Omental fat pad (tissue), 4 donors: Measurements from ENCODE around the gene NSUN5. TPM values are rescaled to one million over a fixed set of nuclear protein-coding genes. Genes with fewer than 3 reads are reported as not detected.
"Not testable (repeated sequence)": the region's sequence is repeated elsewhere in the genome, so short reads cannot be mapped to it uniquely, and the experiment has no call there.

Experiments used
- ATAC-seq: fragments of 150-250 bp; one replicate; pipeline ENCODE4 v1.9.1; 2016; ENCODE audit warnings: mild to moderate bottlenecking, moderate library complexity; ENCODE audit not compliant: low FRiP score
- DNase-seq: peaks from one replicate; pipeline ENCODE4 v3.0.0-alpha.2; 2019; ENCODE audit warnings: low spot score
- total RNA-seq, 4 donors: library from RNA; depleted of rRNA; stranded (reverse); fragments of >200 nt; gene quantifications; one replicate each; pipeline ENCODE4 v1.1.0, GENCODE V29; 2016
- TF ChIP-seq, protein P1 (sequence below), 3 donors: fragments of 450-650 bp; IDR thresholded peaks; one replicate each; pipeline ENCODE4 v1.5.1; 2016 to 2017; ENCODE audit warnings: antibody characterized with exemption in 3 of 3, mild to moderate bottlenecking in 3 of 3, moderate library complexity in 2 of 3

NSUN5 gene
- total RNA-seq, 4 donors from 2014 or later: 14.1 to 19.0 (median 16.5) TPM

DNA sequence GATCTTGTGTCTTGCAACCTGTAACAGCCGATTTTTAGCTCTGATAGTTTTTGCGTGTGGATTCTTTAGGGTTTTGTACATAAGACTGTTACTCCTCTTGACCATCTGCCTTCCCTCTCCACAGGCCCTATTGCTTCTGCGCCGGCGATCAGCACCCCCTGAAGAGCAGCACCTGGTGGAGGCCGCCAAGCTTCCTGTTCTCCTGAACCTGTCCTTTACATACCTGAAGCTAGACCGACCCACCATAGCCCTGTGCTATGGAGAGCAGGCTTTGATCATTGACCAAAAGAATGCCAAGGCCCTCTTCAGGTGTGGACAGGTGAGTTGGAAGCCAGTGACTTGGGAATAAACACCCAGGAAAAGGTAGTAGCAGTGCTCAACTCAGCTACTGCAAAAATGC, 31.9 kb upstream of the NSUN5 start:
- no peak for ATAC-seq
- TF ChIP-seq, protein P1, sequence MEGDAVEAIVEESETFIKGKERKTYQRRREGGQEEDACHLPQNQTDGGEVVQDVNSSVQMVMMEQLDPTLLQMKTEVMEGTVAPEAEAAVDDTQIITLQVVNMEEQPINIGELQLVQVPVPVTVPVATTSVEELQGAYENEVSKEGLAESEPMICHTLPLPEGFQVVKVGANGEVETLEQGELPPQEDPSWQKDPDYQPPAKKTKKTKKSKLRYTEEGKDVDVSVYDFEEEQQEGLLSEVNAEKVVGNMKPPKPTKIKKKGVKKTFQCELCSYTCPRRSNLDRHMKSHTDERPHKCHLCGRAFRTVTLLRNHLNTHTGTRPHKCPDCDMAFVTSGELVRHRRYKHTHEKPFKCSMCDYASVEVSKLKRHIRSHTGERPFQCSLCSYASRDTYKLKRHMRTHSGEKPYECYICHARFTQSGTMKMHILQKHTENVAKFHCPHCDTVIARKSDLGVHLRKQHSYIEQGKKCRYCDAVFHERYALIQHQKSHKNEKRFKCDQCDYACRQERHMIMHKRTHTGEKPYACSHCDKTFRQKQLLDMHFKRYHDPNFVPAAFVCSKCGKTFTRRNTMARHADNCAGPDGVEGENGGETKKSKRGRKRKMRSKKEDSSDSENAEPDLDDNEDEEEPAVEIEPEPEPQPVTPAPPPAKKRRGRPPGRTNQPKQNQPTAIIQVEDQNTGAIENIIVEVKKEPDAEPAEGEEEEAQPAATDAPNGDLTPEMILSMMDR (IDR thresholded peaks at IDR 0.05): no peak

DNA sequence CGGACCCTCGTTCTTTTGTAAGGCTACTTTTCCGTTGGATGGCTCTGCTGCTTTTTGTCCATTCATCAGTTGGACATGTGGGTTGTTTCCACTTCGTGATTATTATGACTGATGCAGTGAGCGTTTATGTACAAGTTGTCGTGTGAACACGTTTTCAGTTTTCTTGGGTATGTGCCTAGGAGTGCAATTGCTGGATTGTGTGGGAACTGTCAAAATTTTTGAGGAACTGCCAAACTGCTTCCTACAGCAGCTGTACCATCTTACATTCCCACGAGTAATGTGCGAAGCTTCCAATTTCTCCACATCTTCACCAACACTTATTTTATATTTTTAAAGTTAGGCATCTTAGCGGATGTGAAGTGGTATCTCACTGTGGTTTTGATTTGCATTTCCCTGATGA, 29.7 kb upstream of the NSUN5 start:
- TF ChIP-seq, protein P1 (IDR thresholded peaks at IDR 0.05): no peak
- ATAC-seq (no peak), DNase-seq (no peak)

More for the DNA sequence above, 31.9 kb upstream of the NSUN5 start:
- DNase-seq: no peak

DNA sequence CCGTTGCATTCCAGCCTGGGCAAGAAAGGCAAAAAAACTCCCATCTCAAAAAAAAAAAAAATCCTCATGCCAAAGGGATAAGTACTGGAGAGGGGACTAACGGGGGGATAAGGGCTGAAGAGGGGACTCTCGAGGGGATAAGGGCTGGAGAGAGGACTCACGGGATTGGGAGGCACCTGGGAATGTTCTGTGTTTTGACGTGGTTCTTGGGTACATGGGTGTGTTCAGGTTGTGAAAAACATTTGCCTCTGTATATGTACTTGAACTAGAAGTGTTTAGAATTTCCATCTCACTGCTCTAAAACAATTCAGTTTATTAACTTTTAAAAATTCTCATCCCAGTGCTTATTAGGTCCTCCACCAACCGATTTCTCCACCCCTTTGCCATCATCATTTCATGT, 23.8 kb upstream of the NSUN5 start:
- no peak for ATAC-seq
- DNase-seq: no peak
- TF ChIP-seq, protein P1 (IDR thresholded peaks at IDR 0.05): no peak

DNA sequence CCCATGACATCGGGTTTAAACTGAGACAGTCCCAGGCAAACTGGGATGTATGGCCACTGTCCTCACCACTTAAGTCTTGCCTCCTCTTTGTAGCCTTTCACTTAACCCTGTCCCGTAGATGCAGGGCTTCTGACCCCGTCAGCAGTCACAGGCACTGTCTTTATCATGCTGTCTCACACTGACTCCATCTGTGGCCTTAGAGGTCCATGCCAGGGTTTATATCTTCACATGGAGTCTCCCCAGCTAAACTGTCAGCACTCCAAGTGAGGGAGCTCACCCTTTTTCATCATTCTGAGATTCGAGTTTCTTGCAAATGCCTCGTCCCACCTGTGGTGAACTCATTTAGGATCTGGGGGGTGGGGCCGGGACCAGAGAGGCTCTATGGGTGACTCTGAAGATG, 22.1 kb upstream of the NSUN5 start:
- DNase-seq (no peak), ATAC-seq (no peak)
- TF ChIP-seq, protein P1 (IDR thresholded peaks at IDR 0.05): no peak

DNA sequence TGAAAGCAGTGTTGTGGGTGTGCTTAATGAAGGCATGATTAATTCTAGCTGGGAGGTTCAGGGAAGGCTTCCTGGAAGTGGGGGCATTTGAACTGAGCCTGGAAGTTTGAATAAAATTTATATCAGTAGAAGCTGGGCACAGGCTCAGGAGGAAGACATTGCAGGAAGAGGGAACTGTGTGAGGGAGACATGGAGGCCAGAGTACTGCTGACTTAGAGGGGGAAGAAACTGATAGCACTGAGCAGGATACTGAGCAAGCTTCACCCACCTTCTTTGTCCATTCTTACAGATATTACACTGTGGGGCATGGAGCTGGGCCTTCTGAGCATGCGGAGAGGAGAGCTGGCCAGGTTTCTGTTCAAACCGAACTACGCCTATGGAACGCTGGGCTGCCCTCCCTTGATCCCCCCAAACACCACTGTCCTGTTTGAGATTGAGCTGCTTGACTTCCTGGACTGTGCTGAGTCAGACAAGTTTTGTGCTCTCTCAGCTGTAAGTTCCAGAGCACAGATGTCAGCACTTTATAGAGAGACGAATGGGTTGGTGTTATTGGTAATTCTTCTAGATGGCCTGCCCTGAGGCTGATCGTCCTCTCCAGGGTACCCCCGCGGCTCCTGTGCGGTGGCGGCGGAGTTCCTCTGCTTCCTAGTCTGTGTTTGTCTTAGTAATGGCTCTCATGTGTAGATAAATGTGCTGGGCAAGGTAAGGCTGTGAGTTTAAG, 21.4 kb upstream of the NSUN5 start:
- DNase-seq (no peak), ATAC-seq (no peak)
- TF ChIP-seq, protein P1 (IDR thresholded peaks at IDR 0.05): no peak

DNA sequence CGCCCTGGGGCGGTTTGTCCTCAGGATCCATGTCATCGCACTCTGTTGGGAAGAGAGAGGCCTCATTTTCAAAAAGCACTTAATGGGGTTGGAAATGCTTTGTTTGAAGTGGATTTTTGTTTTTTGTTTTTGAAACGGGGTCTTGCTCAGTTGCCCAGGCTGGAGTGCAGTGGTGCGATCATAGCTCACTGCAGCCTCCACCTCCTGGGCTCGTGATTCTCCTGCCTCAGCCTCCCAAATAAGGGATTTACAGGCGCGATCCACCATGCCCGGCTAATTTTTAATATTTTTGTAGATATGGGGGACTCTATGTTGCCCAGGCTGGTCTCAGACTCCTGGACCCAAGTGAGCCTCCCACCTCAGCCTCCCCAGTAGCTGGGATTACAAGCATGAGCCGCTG, 20.1 kb upstream of the NSUN5 start:
- no peak for ATAC-seq

DNA sequence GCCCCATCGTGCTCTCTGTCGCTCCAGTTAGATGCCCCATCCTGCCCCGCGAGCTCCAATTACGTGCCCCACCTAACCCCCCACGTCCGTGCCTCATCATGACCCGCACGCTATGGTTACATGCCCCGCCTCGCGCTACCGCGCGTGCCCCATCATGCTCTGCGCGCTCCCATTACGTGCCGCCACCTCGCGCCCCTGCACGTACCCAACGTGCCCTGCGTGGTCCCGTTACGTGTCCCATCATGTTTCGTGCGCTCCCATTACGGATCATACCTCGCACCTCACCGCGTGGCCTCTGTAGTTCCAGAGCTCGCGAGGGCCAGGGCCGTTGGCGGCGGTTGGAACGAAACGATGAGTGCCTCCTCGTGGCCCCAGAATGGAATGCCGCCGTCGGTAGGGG, 19.3 kb upstream of the NSUN5 start, which contains the start of the genes FKBP6 and TRIM50:
TSS of gene FKBP6 (plus strand) at position 240 of the 400 bp plus-strand sequence. CDS start 268 bp downstream, outside the sequence.
TSS of gene TRIM50 (minus strand) at position 161 of the 400 bp plus-strand sequence. CDS start 3,295 bp downstream, outside the sequence.
- ATAC-seq, DNase-seq: not testable (repeated sequence)

More for the DNA sequence above, 20.1 kb upstream of the NSUN5 start:
- no peak for DNase-seq
- TF ChIP-seq, protein P1 (IDR thresholded peaks at IDR 0.05): no peak

DNA sequence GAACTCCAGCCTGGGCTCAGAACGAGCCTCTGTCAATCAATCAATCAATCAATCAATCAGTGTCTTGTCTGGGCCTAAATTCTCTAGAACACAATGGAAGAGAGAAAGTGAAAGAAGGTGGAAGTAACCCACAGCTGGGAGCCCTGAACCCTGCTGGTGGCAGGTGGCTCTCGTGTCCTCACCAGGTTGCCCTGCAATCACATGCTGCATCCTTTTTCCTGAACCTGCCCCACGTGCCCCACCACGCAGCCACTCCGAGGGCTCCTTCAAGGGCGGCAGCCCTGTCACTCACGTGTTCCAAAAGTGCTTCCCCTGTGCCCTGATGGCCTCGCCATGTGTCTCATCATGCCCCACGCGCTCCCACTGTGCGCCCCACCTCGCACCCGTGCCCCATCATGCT, 18.8 kb upstream of the NSUN5 start:
- ATAC-seq, DNase-seq: not testable (repeated sequence)

DNA sequence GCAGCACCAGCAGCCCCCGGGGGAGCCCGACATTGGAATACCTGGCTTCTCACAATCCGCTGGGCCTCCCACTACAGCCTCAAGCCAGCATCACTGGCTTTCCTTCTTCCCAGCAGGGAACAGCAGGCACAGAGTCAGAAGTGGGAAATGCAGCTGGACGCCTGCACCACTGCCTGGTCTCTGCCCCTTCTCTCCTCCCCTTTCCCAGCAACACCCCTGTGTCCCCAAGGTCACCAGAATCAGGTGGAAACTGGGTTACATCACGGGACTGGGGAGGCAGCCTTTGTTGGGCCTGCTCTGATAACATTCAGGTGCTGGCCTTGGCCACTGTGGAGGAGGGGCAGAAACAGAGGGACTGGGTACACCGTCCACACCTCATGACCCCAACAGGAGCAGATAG, 16.8 kb upstream of the NSUN5 start:
- ATAC-seq, DNase-seq: not testable (repeated sequence)

DNA sequence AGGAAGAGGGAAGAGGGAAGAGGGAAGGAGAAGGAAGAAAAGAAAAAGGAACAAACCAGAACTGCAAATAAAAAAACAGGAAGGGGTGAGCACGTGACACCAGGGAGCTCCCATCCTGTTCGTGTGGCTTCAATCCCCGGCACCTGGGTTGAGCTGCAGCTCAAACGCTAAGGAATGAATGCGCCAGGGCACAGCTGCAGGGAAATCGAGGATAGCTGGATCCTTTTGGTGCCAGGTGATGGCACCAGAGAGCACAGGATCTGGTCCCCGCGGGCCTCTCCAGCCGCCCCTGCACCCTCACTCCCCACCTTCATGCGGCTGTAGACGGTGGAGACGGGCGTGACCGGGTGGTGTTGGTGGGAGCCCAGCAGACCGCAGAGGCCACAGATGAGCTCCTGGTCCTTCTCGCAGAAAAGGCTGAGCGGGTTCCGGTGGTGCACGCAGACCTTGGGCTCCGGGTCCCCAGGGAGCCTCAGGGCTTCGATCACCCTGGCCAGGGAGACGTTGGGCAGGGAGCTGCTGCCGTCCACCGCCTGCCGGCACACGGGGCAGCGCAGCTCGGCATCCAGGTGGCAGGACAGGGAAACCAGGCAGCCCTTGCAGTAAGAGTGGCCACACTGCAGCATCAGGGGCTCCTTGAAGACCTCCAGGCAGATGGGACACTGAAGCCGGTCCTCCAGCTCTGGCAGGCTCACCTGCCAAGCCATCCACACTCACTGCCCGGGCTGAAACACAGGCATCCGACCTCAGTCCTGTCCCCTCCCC, 15.6 kb upstream of the NSUN5 start:
- ATAC-seq, DNase-seq: not testable (repeated sequence)

DNA sequence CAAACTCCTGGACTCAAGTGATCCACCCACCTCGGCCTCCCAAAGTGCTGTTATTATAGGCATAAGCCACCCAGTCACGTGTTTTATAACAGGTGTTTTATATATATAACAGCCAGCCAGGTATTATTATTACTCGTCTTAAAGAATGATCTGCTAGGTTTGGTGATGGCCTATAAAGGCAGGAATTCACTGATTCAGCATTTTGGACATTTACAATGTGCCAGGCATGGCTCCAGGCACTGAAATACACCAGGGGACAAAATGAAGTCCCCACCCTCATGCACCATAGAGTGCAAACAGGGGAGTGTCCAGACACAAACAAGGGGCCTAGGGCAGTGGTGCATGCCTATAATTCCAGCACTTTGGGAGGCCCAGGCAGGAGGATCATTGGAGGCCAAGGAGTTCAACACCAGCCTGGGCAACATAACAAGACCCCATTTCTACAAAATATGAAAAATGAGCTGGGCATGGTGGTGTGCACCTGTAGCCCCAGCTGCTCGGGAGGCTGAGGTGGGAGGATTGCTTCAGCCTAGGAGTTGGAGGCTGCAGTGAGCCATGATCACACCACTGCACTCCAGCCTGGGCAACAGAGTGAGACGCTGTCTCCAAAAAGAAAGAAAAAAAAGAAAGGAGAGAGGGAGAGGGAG, 14.9 kb upstream of the NSUN5 start:
- ATAC-seq, DNase-seq: not testable (repeated sequence)
